H9 (cell line): ENCODE results near the gene ARMC2. TPM values are rescaled to one million over a fixed set of nuclear protein-coding genes. Genes with fewer than 3 reads are reported as not detected.

Experiments
- DNase-seq: peaks from one replicate; pipeline ENCODE4 v3.0.0-alpha.2; 2017
- H2AFZ ChIP-seq: one replicate; pipeline ENCODE4 v1.6.1; 2013; ENCODE audit warnings: mild to moderate bottlenecking, low read length, control low read depth, moderate library complexity
- H2AK5ac ChIP-seq: 2 replicates; pipeline ENCODE4 v1.6.1; 2013; ENCODE audit warnings: low read length, control low read depth, mixed read lengths; ENCODE audit not compliant: insufficient read length
- H2BK120ac ChIP-seq: one replicate; pipeline ENCODE4 v1.6.1; 2013; ENCODE audit warnings: low read depth, mild to moderate bottlenecking, low read length, control low read depth, inconsistent platforms; ENCODE audit not compliant: poor library complexity, severe bottlenecking
- H2BK12ac ChIP-seq: 2 replicates; pipeline ENCODE4 v1.6.1; 2013; ENCODE audit warnings: low read length, control low read depth, mixed read lengths, low read depth; ENCODE audit not compliant: insufficient read length
- H2BK15ac ChIP-seq: 2 replicates; pipeline ENCODE4 v1.6.1; 2013; ENCODE audit warnings: low read depth, low read length, control low read depth
- H2BK20ac ChIP-seq: one replicate; pipeline ENCODE4 v1.6.1; 2013; ENCODE audit warnings: low read depth, mild to moderate bottlenecking, low read length, control low read depth, inconsistent platforms; ENCODE audit not compliant: poor library complexity, severe bottlenecking
- H2BK5ac ChIP-seq: 2 replicates; pipeline ENCODE4 v1.6.1; 2013; ENCODE audit warnings: low read length, control low read depth, mixed read lengths; ENCODE audit not compliant: insufficient read length
- H3K14ac ChIP-seq: 2 replicates; pipeline ENCODE4 v1.6.1; 2013; ENCODE audit warnings: low read length, control low read depth; ENCODE audit not compliant: insufficient read depth
- H3K18ac ChIP-seq: 2 replicates; pipeline ENCODE4 v1.6.1; 2013; ENCODE audit warnings: low read depth, mild to moderate bottlenecking, mixed read lengths, low read length, control low read depth; ENCODE audit not compliant: insufficient read length
- H3K23ac ChIP-seq: 2 replicates; pipeline ENCODE4 v1.6.1; 2013; ENCODE audit warnings: low read length, control low read depth, mixed read lengths, low read depth; ENCODE audit not compliant: insufficient read length
- H3K23me2 ChIP-seq: 2 replicates; pipeline ENCODE4 v1.6.1; 2013; ENCODE audit warnings: low read depth, mild to moderate bottlenecking, mixed read lengths, low read length, control low read depth; ENCODE audit not compliant: insufficient read length, poor library complexity, severe bottlenecking
- H3K27ac ChIP-seq: 2 replicates; pipeline ENCODE4 v1.5.1; 2013; ENCODE audit warnings: low read length, control low read depth, mixed read lengths, low read depth; ENCODE audit not compliant: insufficient read length
- H3K27me3 ChIP-seq: 2 replicates; pipeline ENCODE4 v1.6.1; 2013; ENCODE audit warnings: low read length, control low read depth, inconsistent platforms; ENCODE audit not compliant: insufficient read depth
- H3K4ac ChIP-seq: 2 replicates; pipeline ENCODE4 v1.6.1; 2013; ENCODE audit warnings: low read depth, mild to moderate bottlenecking, control low read depth, inconsistent platforms, low read length, moderate library complexity
- H3K4me1 ChIP-seq: 2 replicates; pipeline ENCODE4 v1.6.1; 2013; ENCODE audit warnings: low read length, control low read depth, inconsistent platforms; ENCODE audit not compliant: insufficient read depth
- H3K4me2 ChIP-seq: 2 replicates; pipeline ENCODE4 v1.6.1; 2013; ENCODE audit warnings: low read length, control low read depth, mixed read lengths; ENCODE audit not compliant: insufficient read length, insufficient read depth
- H3K56ac ChIP-seq: 2 replicates; pipeline ENCODE4 v1.6.1; 2013; ENCODE audit warnings: low read depth, mild to moderate bottlenecking, mixed read lengths, low read length, control low read depth; ENCODE audit not compliant: insufficient read length
- H3K79me1 ChIP-seq: 2 replicates; pipeline ENCODE4 v1.6.1; 2013; ENCODE audit warnings: low read depth, mild to moderate bottlenecking, moderate library complexity, low read length, control low read depth, inconsistent platforms; ENCODE audit not compliant: insufficient read depth, poor library complexity, severe bottlenecking
- H3K79me2 ChIP-seq: 2 replicates; pipeline ENCODE4 v1.6.1; 2013; ENCODE audit warnings: low read length, control low read depth, inconsistent platforms; ENCODE audit not compliant: insufficient read depth
- H3K9ac ChIP-seq: 2 replicates; pipeline ENCODE4 v1.6.1; 2013; ENCODE audit warnings: low read length, control low read depth, mixed read lengths; ENCODE audit not compliant: insufficient read length; ENCODE audit errors: extremely low read depth
- H3K9me3 ChIP-seq: one replicate; pipeline ENCODE4 v1.6.1; 2013; ENCODE audit warnings: low read depth, low read length, inconsistent platforms; ENCODE audit not compliant: control insufficient read depth
- H3T11ph ChIP-seq: one replicate; pipeline ENCODE4 v1.6.1; 2013; ENCODE audit warnings: mild to moderate bottlenecking, low read length, control low read depth, inconsistent platforms
- H4K20me1 ChIP-seq: one replicate; pipeline ENCODE4 v1.6.1; 2013; ENCODE audit not compliant: control insufficient read depth, insufficient read length, insufficient read depth
- H4K5ac ChIP-seq: 2 replicates; pipeline ENCODE4 v1.6.1; 2013; ENCODE audit warnings: low read depth, mild to moderate bottlenecking, mixed read lengths, low read length, control low read depth; ENCODE audit not compliant: insufficient read length
- H4K8ac ChIP-seq: replicated peaks from 2 replicates; pipeline ENCODE4 v1.6.1; 2013; ENCODE audit warnings: low read length, control low read depth, mixed read lengths, low read depth; ENCODE audit not compliant: insufficient read length
- H4K91ac ChIP-seq: 2 replicates; pipeline ENCODE4 v1.6.1; 2013; ENCODE audit warnings: low read depth, mild to moderate bottlenecking, moderate library complexity, mixed read lengths, low read length, control low read depth; ENCODE audit not compliant: insufficient read length
- H3K27ac Mint-ChIP-seq, 3 experiments: 2 replicates in 2 of 3; 3 replicates in 1 of 3; pipeline ENCODE4 v1.8.0; 2020 to 2021; ENCODE audit warnings: mixed read lengths in 3 of 3, mild to moderate bottlenecking in 1 of 3, moderate library complexity in 1 of 3
- H3K27me3 Mint-ChIP-seq: 2 replicates; pipeline ENCODE4 v1.8.0; 2021; ENCODE audit warnings: low read depth, mild to moderate bottlenecking, moderate library complexity, mixed read lengths
- H3K36me3 Mint-ChIP-seq, 3 experiments: 2 replicates in 2 of 3; 3 replicates in 1 of 3; pipeline ENCODE4 v1.8.0; 2020 to 2021; ENCODE audit warnings: low read depth in 3 of 3, mixed read lengths in 3 of 3; ENCODE audit not compliant: insufficient read depth in 1 of 3
- H3K4me1 Mint-ChIP-seq, 2 experiments: 2 replicates each; pipeline ENCODE4 v1.8.0; 2020; ENCODE audit warnings: mixed read lengths in 2 of 2
- H3K4me3 Mint-ChIP-seq, 2 experiments: 2 replicates in 1 of 2; 3 replicates in 1 of 2; pipeline ENCODE4 v1.8.0; 2020 to 2021; ENCODE audit warnings: mild to moderate bottlenecking in 2 of 2, mixed read lengths in 2 of 2, moderate library complexity in 1 of 2
- H3K9me3 Mint-ChIP-seq, 2 experiments: 2 replicates in 1 of 2; 3 replicates in 1 of 2; pipeline ENCODE4 v1.8.0; 2020; ENCODE audit warnings: mild to moderate bottlenecking in 2 of 2, mixed read lengths in 2 of 2, moderate library complexity in 1 of 2
- total RNA-seq: library from RNA; stranded (reverse); gene quantifications from 2 replicates; pipeline ENCODE4 v1.2.1, GENCODE V29; 2021
- TF ChIP-seq, protein P1 (sequence below): fragments of 200-600 bp; sonication (generic); conservative IDR thresholded peaks from 3 replicates; pipeline ENCODE4 v1.8.0; 2021; ENCODE audit warnings: antibody characterized with exemption, mild to moderate bottlenecking

The ARMC2 gene
- total RNA-seq, 1 experiment from 2014 or later = 2.8 TPM

DNA sequence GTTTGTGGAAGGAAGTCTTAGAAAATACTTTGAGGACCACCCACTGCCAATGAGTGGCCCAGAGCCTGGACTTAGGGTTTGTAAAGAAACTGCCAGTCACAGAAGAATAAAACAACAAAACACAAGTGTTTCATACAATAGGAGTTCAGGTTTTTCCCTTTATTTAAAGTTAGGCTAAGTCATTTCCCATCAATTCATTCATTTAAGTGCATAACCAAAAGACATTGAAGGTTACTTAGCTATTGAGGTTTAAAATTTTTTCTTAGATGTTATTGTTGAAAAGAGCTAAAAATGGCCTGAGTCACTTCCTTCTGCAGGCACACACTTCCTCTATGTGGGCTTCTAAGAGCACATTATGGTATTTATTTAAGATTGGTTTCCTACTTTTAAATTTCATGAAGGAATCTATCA is 54.2 kb downstream of the ARMC2 start:
- TF ChIP-seq, protein P1, sequence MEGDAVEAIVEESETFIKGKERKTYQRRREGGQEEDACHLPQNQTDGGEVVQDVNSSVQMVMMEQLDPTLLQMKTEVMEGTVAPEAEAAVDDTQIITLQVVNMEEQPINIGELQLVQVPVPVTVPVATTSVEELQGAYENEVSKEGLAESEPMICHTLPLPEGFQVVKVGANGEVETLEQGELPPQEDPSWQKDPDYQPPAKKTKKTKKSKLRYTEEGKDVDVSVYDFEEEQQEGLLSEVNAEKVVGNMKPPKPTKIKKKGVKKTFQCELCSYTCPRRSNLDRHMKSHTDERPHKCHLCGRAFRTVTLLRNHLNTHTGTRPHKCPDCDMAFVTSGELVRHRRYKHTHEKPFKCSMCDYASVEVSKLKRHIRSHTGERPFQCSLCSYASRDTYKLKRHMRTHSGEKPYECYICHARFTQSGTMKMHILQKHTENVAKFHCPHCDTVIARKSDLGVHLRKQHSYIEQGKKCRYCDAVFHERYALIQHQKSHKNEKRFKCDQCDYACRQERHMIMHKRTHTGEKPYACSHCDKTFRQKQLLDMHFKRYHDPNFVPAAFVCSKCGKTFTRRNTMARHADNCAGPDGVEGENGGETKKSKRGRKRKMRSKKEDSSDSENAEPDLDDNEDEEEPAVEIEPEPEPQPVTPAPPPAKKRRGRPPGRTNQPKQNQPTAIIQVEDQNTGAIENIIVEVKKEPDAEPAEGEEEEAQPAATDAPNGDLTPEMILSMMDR = no peak
- no peak overlapping the region for H3K4me3 Mint-ChIP-seq
- H3K4me1 Mint-ChIP-seq = peaks cover 1 to 6% of the 10 kb centered on the region in 2 experiments
- Histone ChIP-seq H3K4me1 (no peaks in the 10 kb centered on the region), H2BK5ac (no peak overlapping the region), H3K27ac (no peak overlapping the region), H3K14ac (no peak overlapping the region), H3K79me2 (no peaks in the 10 kb centered on the region), H2BK20ac (no peak overlapping the region), H3K18ac (no peak overlapping the region), H2AK5ac (no peak overlapping the region), H2BK12ac (no peak overlapping the region), H3K9ac (no peak overlapping the region), H3K9me3 (no peaks in the 10 kb centered on the region), H4K5ac (no peak overlapping the region), H3T11ph (no peak overlapping the region), H3K4ac (no peak overlapping the region), H3K79me1 (no peaks in the 10 kb centered on the region), H3K56ac (no peak overlapping the region), H4K20me1 (no peaks in the 10 kb centered on the region), H4K91ac (no peak overlapping the region), H3K23me2 (no peaks in the 10 kb centered on the region), H3K23ac (no peak overlapping the region), H2BK15ac (no peak overlapping the region), H2AFZ (no peak overlapping the region), H2BK120ac (peak overlapping the region; percentile 23), H3K4me2 (no peak overlapping the region), H3K27me3 (no peaks in the 10 kb centered on the region), H4K8ac (no peak overlapping the region)
- no peak overlapping the region for H3K27ac Mint-ChIP-seq
- no peaks in the 10 kb centered on the region; a peak in 1 of 7 replicates for H3K36me3 Mint-ChIP-seq
- H3K27me3 Mint-ChIP-seq = no peaks in the 10 kb centered on the region
- no peak for DNase-seq
- H3K9me3 Mint-ChIP-seq = no peaks in the 10 kb centered on the region
